CD4-positive, alpha-beta T cell treated with Interleukin-4 for 4 hours (primary cell): ENCODE data around the gene PRUNE2.
A peak's percentile ranks its signal among the peaks of the same experiment; 100 is the strongest.
"Not testable (repeated sequence)": the region's sequence is repeated elsewhere in the genome, so short reads cannot be mapped to it uniquely, and the experiment has no call there.

Experiments
- DNase-seq: peaks from one replicate; pipeline ENCODE4 v3.0.0-alpha.2; 2020

Gene PRUNE2

GRCh38 chr9:76866689-76867088, 39.2 kb downstream of the PRUNE2 start:
- DNase-seq, result no peak

GRCh38 chr9:76863832-76864231, 42.1 kb downstream of the PRUNE2 start:
- no peak for DNase-seq

DNA sequence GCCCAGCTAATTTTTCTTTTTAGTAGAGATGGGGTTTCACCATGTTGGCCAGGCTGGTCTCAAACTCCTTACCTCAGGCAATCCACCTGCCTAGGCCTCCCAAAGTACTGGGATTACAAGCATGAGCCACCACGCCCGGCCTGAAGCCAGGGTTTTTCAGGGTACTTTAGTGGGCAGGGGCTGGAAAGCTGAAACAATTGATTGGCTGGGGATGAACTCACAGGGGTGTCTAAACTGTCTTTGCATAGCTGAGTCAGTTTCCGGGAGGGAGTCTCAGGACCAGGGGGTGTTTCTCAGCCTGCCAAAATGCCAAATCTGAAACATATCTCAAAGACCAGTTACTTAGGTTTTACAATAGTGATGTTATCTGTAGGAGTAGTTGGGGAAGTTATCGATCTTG, 46.1 kb downstream of the PRUNE2 start:
- no peak for DNase-seq

- not testable (repeated sequence) for DNase-seq
Observed at GRCh38 chr9:76858248-76858647, 47.7 kb downstream of the PRUNE2 start.

- DNase-seq, result no peak
Observed at GRCh38 chr9:76856016-76856415, 49.9 kb downstream of the PRUNE2 start.

GRCh38 chr9:76855015-76855414, 50.9 kb downstream of the PRUNE2 start:
- DNase-seq, result no peak

DNA sequence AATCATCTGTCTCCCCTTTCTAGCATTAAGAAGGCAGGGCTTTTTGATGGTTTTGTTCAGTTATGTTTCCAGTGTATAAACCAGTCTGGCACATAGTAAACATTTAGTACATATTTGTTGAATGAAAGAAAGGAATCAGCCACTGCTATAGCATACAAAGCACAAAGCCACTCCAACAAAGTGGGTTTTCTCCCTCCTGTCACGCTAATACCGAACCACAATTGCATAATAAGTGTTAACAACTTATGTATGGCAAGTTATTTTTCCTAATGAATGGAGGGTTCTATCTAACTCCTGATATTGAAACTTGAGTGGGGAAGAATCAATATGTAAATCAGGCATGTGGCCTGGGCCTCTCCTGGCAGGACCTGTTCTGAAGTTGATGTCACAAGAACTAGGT, 53.9 kb downstream of the PRUNE2 start:
- no peak for DNase-seq

- DNase-seq, result no peak
Observed at GRCh38 chr9:76846297-76846696, 59.6 kb downstream of the PRUNE2 start.

DNA sequence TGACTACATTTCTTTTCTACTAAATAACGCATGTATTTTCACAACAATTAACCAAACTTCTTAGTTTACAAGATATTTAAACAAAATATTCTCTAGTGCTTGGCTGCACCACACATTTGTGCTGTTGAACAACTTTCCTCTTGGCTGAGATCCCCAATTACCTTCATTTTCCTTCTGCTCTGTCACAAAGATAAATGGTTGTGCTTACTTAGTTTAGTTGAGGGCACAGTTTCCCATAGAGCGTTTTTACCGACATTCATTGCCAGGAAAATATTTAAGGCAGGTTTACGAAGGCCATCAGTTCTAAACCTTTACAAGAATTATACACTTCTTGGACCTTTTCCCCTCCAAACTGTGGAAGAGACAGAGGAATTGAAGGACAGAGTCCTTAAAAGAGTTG, 60.7 kb downstream of the PRUNE2 start:
- no peak for DNase-seq

DNA sequence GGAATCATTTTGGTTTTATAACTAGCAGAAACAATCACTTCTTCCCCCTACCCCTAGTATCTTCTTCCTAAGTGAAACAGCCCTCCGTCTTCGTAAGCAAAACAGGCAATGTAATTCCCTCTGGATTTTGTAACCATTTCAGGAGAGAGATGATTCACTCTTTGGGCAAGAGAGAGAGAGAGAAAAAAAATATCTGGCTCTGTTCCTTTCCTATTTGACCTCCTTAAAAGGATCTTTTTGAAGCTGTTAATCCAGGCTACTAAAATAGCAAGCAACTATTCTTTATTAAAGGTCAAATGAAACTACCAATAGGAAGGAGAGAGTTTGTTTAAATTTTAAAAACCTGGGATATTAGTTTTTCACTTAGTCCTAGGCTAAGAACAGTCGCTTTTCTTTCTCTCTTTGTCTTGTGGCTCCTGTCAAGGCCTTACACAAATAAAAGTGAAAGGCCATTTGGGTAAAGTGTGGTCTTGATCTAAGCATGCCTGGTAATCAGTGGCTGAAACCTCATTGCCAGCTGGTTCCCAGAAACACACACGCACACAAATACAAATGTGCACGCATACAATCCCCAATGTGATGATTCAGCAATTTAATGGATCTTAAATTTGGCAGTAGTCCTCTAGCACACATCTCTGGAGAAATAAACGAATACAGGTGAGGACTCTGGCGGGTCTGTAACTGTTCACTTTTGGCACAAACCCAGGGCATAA, 70.2 kb downstream of the PRUNE2 start:
- DNase-seq, result no peak

DNA sequence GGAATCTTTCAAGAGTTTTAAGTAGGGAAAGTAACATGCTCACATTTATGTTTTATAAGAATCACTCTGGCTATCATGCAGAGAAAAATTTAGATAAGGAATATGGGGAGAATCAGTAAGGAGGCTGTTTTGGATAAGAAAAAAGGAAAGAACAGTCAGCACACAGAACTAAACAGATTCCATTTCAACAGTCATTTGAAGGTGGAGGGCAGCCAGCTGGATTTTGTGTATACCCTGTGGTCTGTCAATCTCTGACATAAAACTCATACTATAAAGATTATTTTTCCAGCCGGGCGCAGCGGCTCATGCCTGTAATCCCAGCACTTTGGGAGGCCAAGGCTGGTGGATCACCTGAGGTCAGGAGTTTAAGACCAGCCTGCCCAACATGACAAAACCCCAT, 77.5 kb downstream of the PRUNE2 start:
- DNase-seq, result no peak

DNA sequence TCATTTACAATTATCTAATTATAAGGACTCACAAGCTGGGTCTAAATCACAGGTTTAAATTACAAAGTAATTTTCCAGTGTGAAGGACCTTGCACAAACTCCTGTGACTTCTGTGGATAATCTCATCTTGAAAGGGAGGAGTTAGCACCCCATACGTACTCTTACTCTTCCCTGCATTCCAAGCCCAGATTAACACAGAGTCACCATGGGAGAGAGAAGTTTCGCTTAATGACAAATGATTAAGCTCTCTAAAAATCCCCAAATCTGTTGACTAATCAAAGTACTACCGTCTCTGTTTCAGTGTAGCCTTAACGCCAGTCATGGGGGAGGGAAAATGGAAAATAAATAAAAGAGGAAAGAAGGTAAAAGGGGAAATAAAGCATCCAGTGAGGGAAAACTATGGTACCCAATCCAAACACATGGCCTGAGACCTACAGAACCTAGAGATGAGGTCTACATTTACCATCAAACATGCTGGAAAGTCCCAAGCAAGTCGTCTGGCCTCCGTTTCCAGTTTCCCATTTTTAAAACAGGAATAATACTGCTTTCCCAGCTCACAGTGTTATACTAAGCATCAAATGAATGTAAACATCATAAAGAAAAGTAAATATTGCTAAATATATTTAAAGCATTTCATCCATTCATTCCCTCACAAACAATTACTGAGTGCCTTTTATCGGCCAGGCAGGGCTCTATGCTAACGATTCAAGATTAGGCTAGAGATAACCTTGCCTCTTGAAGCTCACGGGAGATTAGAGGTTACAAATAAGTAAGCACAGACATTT, 78.4 kb downstream of the PRUNE2 start:
- no peak for DNase-seq

DNA sequence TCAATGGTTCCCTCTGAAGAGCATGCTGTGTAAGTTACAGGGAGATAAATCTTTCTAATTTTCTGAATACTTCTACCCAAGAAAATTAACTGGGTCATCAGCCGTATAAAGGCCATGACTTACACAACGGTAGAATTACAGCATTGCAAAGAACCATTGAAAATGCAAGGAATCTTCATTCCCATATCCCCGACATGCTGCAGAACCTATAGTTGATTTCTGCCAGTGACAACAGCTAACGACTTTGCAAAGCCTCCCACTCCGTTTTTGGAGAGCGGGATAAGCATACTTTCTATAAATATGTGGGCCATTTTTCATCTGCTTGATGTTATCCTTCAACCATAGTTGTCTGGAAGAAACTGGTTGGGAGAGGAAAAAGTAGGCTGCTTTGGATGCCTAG, 85.5 kb downstream of the PRUNE2 start:
- DNase-seq, result no peak

DNA sequence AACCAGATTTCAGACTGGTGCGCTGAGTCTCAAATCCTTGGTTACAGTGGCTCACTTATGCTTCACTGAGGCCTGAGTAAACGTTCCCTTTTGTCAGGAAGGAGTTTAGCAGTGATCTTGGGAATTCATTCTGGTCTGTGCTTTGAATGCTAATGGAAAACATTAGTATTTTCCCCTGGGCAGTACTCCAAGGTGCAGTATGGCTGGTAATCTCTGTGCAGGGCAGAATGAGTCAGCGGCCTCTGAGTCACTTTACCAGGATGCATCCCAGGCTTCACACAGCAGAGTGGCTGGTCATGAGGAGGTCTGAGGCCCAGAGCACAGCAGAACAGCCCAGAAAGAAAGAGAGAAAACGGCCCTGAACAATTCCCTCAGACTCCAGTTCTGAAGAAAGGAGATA, 87.6 kb downstream of the PRUNE2 start:
- no peak for DNase-seq

DNA sequence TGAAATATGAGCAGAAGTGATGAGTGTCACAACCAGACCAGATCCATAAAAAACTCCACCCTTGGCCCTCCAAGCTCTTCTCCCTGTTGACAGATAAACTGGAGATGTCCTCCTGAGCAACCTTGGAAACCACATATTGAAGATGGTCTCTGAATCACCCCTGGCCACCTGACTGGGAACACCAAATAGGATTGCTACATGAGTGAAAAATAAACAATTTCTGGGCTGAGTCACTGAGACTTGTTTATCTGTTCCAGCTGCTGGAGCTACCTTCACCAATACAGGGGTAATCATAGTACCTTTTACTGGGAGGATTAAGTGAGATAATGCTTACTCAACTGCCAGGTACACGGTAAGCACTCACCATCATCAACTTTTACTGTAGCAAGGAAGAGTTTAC, 88.4 kb downstream of the PRUNE2 start:
- no peak for DNase-seq

DNA sequence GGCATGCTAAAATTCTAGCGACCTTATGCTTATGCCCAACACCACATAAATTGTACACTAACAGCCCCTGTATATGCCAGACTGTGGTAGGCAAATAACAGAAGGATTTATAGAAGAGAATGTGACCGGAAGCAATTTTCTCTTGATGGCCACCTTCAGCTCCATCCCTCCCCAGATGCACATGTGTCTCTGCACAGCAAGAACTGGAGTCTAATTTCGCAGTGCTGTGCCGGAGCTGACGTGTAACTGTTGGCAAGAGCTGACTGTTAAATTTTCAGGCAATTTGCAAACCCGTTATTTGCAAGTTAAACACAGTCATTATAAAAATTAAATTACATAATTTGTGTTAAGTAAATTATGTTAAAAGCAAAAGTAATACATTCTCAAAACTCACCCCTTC, 93.3 kb downstream of the PRUNE2 start:
- no peak for DNase-seq

GRCh38 chr9:76810377-76810957, 95.4 kb downstream of the PRUNE2 start:
- peak; percentile 3 for DNase-seq

DNA sequence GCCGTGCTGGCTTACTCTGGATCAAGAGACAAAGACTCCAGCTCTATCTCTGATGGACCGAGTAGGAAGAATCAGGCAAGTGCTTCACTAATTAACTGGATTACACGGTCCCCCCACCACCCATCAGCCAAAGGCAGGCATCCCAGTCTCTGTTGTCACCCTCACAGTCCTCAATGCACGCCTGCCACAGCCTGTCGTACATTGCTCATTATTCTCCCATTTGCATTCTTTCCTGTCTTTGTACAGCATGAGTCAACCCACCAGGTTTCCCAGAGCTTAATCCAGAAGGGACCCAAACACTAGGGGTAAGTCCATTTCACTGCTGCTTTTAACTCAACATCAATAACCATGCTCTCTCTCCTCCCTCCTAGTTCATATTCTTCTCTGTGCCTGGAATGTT, 97.3 kb downstream of the PRUNE2 start:
- DNase-seq, result no peak

DNA sequence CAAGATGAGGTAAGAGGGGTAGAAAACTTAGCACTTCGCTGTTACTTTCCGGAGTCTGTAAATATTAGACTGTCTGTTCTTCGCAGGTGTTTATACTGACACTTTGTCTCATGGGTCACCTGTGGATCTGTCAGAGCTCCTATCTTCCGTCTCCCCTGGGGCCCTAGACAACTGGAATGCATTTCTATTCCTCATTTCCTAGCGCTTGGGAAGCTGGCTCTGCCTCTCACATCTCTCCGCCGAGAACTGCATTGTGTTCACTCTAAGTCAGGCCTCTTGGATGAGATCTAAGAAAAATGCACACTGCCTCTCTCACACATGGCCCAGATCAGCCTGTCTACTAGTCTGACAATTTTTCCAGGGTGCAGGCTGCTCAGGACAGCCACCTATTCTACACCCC, 102.2 kb downstream of the PRUNE2 start:
- no peak for DNase-seq

- no peak for DNase-seq
Observed at GRCh38 chr9:76803083-76803482, 102.8 kb downstream of the PRUNE2 start.

GRCh38 chr9:76800901-76801300, 105.0 kb downstream of the PRUNE2 start:
- DNase-seq, result no peak

- DNase-seq, result no peak
Observed at GRCh38 chr9:76799473-76799872, 106.4 kb downstream of the PRUNE2 start.

DNA sequence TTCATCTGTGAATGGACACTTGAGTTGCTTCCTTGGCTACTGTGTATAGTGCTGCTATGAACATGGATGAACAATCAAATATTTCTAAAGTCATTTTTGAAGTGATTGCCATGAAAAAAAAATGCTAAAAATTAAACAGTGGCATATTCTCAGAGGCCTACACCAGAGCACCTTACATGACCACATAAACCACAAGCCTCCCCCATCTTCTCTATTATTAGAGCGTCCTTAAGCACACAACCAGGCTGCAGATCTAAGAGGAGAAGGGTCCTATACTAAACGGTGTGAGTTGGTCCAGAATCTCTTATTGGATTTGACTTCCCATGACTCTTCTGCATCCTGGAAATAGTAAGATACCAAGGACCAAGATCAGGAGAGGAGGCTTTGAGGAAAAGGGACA, 107.4 kb downstream of the PRUNE2 start:
- no peak for DNase-seq

DNA sequence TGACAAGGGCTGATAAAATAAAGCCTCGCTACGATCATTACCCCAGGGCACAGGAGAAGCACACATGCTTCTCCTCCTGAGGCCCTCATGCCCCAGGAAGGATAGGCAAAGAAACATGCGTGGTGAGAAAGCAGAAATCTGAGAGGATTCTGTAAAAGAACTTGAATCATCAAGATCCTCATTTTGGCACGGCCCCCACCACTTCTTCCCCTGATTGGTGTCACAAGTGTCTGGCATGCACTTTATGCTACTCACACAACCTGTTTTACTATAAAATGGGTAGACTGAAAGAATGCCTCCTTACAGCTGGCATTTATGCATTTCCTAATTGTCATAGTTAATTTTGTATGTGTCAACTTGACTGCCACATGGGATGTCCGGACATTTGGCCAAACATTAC, 109.6 kb downstream of the PRUNE2 start:
- DNase-seq, result no peak
